Smooth muscle cell of the pulmonary artery (primary cell): Measurements from ENCODE around the gene DRAXIN. TPM values are rescaled to one million over a fixed set of nuclear protein-coding genes. Genes with fewer than 3 reads are reported as not detected.

Experiments used
- total RNA-seq: library from RNA; depleted of rRNA; stranded (reverse); fragments of >200 nt; gene quantifications from 2 replicates; pipeline ENCODE4 v1.2.3, GENCODE V29; 2014

The DRAXIN gene
- total RNA-seq: 0.69 and 0.72 TPM in 2 replicates

DNA sequence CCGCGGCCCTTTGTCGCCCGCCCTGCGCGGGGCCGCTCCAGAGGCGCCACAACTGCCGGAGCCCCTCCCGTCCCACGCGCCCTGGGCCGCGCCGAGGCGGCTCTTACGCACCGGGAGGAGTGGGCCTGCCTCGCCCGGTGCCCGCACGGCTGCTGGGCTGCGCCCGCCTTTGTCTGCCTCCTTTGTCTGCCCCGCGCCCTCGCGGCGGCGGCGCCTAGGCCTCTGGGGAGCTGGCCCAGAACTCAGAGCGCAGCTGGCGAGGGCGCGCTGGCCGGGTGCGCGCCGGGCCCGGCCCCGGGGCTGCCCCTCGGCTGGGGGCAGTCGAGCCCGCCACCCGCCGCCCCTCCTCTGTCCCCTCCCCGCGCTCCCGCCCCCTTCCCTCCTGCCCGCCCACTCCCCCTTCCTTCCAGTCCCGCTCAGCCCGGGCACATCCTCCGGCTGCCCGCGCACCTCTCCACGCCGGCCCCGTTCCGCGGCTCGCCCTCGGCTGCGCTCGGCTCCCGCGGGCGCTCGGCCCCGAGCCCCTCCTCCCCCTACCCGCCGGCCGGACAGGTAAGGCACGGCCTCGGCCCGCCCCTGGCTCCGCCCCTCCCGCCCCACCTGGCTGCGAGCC is at the start of gene DRAXIN:
Gene DRAXIN (plus strand): TSS at position 409 of the 613 bp plus-strand sequence. CDS start 14,549 bp downstream, outside the sequence.

GRCh38 chr1:11654137-11654938 is 37.2 kb upstream of the DRAXIN start, which contains the start of the genes FBXO2 and FBXO44:
FBXO2 (minus strand) TSS chr1:11654429; CDS start chr1:11654340, 89 bp downstream.
FBXO44 (plus strand) TSS chr1:11654877; CDS start chr1:11655836, 959 bp downstream.

GRCh38 chr1:11681071-11681771 is 10.3 kb upstream of the DRAXIN start, which contains the start of gene MAD2L2:
MAD2L2 (minus strand) TSS chr1:11681148; CDS start chr1:11680601, 547 bp downstream.

GRCh38 chr1:11735854-11736745 is 44.6 kb downstream of the DRAXIN start, which contains the start of gene AGTRAP:
AGTRAP (plus strand) TSS chr1:11736136; CDS start chr1:11736209, 73 bp downstream.

GRCh38 chr1:11761988-11762406 is 70.5 kb downstream of the DRAXIN start, which contains the start of gene C1orf167:
C1orf167 (plus strand) TSS chr1:11762193; CDS start chr1:11764401, 2,208 bp downstream.

Other genes with a start within 250 kb of the DRAXIN start
- not detected in 2 replicates for gene DISP3, start 212.6 kb upstream of the DRAXIN start, total RNA-seq
- 1.4 and 3.4 TPM in 2 replicates for gene FBXO2, start 37.3 kb upstream of the DRAXIN start, total RNA-seq
- 13.8 and 14.5 TPM in 2 replicates for gene FBXO44, start 36.8 kb upstream of the DRAXIN start, total RNA-seq
- 2.9 and 7.4 TPM in 2 replicates for gene FBXO6, start 27.5 kb upstream of the DRAXIN start, total RNA-seq
- 31.2 and 36.8 TPM in 2 replicates for gene MAD2L2, start 10.6 kb upstream of the DRAXIN start, total RNA-seq
- 43.4 and 59.9 TPM in 2 replicates for gene AGTRAP, start 44.4 kb downstream of the DRAXIN start, total RNA-seq
- 0.20 TPM in 2 replicates for gene C1orf167, start 70.5 kb downstream of the DRAXIN start, total RNA-seq
- 36.9 and 39.1 TPM in 2 replicates for gene MTHFR, start 114.3 kb downstream of the DRAXIN start, total RNA-seq
- gene CLCN6, start 114.5 kb downstream of the DRAXIN start, total RNA-seq: 9.0 and 13.1 TPM in 2 replicates
- not detected in 2 replicates for gene NPPA, start 156.1 kb downstream of the DRAXIN start, total RNA-seq
- not detected in 2 replicates for gene NPPB, start 167.2 kb downstream of the DRAXIN start, total RNA-seq
- 105 and 126 TPM in 2 replicates for gene KIAA2013, start 234.7 kb downstream of the DRAXIN start, total RNA-seq
- gene PLOD1, start 243.0 kb downstream of the DRAXIN start, total RNA-seq: 1,597 and 1,997 TPM in 2 replicates